Stimulated activated CD4-positive, alpha-beta T cell treated with anti-CD3 and anti-CD28 coated beads, Interleukin-15, amount 100 ng/mL, for 24 hours (primary cell): ENCODE results near the gene STRN3.
"Not testable (repeated sequence)": the region's sequence is repeated elsewhere in the genome, so short reads cannot be mapped to it uniquely, and the experiment has no call there.

Experiments used
- DNase-seq: peaks from one replicate; pipeline ENCODE4 v3.0.0-alpha.2; 2020

STRN3 gene, protein sequence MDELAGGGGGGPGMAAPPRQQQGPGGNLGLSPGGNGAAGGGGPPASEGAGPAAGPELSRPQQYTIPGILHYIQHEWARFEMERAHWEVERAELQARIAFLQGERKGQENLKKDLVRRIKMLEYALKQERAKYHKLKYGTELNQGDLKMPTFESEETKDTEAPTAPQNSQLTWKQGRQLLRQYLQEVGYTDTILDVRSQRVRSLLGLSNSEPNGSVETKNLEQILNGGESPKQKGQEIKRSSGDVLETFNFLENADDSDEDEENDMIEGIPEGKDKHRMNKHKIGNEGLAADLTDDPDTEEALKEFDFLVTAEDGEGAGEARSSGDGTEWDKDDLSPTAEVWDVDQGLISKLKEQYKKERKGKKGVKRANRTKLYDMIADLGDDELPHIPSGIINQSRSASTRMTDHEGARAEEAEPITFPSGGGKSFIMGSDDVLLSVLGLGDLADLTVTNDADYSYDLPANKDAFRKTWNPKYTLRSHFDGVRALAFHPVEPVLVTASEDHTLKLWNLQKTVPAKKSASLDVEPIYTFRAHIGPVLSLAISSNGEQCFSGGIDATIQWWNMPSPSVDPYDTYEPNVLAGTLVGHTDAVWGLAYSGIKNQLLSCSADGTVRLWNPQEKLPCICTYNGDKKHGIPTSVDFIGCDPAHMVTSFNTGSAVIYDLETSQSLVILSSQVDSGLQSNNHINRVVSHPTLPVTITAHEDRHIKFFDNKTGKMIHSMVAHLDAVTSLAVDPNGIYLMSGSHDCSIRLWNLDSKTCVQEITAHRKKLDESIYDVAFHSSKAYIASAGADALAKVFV

DNA sequence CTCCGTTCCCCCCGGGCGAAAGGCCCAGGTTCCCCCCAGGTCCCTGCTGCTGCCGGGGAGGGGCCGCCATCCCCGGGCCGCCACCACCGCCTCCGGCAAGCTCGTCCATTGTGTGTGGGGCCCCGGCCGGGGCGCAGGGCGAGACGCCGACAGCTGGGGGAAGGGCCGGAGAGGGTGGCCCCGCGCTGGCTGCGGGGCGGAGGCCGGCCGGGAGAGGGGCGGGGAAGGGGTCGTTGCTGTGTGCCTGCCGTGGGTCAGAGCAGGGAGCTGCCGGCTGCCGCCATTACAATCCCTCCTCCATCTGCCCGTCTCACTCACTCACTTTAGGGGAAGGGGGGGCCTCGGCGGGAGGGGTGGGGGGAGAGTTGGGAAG lies at the start of gene STRN3:
Gene STRN3, minus strand, starts transcription at position 303 of the 373 bp plus-strand sequence. Its CDS starts 194 bp downstream, at position 109.
- no peak for DNase-seq

DNA sequence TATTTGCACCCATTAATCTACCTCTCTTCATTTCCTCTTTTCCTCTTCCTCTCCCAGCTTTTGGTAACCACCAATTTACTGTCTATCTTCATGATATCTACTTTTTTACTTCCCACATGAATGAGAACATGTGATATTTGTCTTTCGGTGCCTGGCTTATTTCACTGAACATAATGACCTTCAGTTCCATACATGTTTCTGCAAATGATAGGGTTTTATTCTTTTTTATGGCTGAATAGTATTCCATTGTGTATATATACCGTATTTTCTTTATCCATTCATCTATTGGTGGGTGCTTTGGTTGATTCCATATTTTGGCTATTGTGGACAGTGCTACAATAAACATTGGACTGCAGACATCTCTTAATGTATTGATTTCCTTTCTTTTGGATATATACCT lies 49.0 kb upstream of the STRN3 start:
- DNase-seq, result no peak

DNA sequence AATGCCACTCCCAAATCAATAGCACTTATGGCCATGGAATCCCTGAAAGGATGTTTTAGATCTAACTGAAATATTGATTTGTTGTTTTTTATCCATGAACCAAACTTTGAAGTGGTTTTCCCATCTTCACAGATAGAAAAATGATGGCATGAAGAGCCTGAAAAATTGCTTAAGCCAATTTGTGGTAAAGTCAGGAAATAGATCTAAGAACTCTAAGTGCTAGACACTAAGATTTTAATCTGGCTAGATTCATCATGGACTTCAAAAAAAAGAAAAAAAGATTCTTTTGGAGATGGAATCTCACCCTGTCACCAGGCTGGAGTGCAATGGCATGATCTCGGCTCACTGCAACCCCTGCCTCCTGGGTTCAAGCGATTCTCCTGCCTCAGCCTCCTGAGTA lies 45.0 kb upstream of the STRN3 start:
- DNase-seq, result no peak

DNA sequence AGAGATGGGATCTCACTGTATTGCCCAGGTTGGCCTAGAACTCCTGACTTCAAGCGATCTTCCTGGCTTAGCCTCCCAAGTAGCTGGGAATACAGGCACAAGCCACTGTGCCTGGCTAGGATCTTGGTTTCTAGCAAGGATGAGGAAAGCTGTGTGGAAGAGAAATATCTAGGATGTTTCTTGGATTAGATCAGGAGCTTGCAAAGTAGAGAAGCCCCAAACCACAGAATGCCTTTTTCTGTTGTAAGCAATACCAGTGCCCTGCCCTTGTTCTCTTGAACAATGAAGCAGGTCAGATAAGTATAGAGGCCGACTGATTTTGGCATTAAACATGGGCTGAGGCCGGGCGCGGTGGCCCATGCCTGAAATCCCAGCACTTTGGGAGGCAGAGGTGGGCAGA lies 44.3 kb upstream of the STRN3 start:
- no peak for DNase-seq

DNA sequence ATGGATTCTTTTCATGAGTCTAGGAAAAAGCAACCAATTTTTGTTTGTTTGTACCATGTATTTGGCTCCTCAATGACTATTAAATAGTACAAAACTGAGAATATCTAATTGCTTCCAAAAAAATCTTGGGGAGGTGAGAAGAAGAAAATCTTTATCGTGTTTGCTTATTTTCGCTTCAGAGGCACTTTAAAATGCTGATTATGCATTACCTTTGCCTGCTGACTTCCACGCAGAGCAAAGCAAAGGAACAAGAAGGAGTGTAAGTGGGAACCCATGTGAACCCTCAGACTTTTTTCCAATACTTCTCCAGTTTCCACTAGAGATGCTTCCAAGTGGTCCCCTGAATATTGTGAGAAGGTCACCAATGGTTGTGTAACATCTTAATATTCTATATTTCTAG lies 43.2 kb upstream of the STRN3 start:
- DNase-seq, result no peak

DNA sequence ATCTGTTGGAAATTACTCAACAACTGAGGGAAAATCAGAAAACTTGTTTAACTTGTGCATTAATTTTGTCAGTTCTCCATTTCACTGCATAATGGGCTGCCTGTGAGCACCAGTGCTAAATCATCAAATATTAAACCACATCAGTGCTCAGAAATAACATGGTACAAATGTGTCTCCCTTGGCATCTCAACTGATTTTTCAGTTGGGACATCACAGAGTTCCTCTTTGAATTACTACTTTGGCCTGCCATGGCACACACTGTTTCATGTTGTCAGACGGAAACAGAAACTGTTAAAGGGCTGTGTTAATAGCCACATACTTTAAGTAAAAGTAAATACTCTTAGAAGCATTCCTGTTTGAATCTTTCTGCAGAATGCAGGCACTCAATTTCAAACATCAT lies 42.1 kb upstream of the STRN3 start:
- no peak for DNase-seq

DNA sequence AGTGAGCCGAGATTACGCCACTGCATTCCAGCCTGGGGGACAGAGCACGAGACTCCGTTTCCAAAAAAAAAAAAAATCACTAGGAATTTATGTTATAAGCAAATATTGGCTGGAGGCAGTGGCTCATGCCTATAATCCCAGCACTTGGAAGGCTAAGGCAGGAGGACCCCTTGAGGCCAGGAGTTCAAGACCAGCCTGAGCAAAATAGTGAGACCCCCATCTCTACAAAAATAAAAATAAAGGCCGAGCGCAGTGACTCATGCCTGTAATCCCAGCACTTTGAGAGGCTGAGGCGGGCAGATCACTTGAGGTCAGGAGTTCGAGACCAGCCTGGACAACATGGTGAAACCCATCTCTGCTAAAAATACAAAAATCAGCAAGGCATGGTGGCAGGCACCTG lies 36.7 kb upstream of the STRN3 start:
- DNase-seq, result not testable (repeated sequence)

DNA sequence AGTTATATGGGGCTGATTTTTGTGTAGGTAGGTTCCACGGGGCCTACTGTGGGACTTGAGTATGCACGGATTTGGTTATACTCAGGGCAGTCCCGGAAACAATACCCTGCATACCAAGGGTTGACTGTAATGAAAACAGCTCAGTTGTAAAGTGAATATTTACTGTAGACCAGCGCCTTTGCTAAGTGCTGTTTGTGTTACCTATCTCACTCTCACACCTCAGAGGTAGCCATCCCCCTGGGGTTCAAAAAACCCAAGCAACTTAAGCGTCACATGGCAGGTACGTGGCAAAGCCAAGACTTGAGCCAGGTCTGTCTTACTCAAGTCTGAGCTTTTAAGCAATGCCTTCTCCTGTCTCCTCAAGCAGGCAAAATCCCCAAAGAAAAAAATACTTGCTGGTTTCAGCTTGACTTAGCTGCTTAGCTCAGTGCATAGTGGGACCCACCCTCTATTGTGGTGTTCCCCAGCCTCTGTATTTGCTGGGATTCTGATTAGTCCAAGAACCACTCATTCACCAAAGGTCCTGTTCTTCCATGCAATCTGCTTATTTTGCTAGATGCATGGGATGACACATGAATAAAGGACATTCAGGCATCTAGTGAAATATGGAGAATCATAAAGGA lies 34.2 kb upstream of the STRN3 start:
- no peak for DNase-seq

DNA sequence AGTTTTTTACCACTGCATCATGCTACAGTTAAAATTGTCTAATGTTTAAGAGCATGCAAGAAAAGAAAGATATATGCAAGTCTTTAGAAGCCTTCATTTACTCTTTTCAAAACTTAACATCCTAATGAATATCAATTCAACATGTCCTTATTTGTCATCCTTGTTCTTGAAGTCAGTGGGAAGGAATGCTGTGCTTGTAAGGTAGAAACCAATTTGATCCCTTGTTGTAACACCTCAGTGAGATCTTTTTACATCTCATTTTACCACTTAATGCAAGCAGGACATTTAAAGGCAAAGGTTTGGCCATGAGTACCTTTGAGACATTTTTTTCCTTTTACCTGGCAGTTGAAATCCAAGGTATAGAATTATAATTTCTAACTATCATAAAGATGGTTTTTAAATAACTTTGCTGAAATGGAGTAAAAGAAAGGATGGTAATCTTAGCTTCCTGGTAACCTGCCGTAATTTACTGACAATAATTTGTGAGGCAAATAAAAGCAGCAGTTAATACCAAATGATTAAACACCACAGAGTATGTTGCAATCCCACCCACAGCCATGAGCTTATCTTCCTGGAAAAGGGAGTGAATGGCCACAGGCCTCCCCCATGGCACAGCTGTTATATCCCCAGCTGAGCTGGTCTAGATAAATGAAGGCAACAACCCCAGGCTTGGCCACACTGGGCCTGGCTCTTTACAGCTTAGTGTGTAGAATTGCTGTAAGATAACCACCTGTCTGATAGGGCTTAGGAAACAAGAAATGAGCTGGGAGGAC lies 33.2 kb upstream of the STRN3 start:
- DNase-seq, result no peak

DNA sequence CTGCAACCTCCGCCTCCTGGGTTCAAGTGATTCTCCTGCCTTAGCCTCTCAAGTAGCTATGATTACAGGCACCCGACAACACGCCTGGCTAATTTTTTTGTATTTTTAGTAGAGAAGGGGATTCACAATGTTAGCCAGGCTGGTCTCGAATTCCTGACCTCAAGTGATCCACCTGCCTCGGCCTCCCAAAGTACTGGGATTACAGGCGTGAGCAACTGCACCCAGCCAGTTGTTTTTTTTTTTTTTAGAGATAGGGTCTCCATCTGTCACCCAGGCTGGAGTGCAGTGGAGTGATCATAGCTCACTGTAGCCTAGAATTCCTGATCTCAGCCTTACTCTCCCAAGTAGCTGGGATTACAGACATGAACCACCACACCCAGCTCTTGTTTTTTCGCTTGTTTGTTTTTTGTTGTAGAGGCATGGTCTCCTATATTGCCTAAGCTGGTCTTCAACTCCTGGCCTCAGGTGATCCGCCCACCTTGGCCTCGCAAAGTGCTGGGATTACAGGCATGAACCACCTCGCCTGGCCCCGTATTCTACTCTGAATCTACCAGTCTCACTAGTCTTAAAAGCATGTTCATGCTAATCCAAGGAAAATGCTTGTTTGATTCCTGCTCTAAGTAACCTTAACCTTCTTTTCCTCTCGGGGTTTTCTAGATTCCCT lies 31.7 kb upstream of the STRN3 start:
- no peak for DNase-seq

DNA sequence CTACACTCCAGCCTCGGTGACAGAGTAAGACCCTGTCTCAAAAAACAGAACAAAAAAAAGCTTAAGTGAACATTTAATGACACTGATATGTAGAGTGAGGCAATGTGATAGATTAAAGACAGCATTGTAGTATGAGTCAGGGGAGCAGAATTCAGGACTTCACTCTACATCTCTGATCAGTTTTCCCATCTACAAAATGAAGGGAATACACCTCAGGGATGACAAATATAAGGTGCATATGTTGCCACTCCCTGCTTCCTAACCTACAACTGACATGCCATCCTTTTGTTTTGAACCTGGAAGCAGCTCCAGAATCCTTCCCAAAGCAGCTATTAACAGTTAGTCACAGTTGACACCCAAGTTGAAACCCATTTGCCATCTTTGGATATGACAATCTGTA lies 30.9 kb upstream of the STRN3 start:
- DNase-seq, result no peak

DNA sequence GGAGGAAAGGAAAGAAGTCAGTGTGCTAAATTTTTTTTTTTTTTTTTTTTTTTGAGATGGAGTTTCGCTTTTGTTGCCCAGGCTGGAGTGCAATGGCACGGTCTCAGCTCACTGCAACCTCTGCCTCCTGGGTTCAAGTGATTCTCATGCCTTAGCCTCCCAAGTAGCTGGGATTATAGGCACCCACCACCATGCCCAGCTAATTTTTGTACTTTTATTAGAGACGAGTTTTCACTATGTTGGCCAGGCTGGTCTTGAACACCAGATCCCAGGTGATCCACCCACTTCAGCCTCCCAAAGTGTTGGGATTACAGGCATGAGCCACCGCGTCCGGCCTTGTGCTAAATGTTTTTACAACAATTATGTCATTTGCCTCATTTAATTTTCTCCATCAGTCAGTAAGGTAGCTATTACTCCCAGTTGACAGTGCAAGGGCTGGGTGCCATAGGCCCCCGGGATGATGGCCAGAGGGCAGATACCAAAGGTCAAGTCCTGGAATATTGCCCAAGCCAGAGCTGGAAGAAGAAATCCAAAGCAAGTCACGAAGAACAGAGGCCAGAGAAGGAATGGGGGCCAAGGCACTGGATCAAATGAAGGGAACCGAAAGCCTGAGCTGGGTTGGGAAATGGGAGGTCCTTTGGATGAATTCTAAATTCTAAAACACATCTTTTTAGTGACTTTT lies 26.9 kb upstream of the STRN3 start:
- DNase-seq, result not testable (repeated sequence)

DNA sequence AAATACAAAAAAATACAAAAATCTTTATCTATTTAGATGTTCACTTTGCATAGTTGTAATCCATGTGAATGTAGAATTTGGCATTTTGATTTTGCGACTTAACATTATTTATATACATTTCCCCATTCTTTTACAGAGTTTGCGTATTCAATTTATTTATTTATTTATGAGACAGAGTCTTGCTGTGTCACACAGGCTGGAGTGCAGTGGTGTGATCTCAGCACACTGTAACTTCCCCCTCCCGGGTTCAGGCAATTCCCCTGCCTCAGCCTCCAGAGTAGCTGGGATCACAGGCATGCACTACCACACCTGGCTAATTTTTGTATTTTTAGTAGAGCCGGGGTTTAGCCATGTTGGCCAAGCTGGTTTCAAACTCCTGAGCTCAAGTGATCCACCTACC lies 25.3 kb upstream of the STRN3 start:
- no peak for DNase-seq

DNA sequence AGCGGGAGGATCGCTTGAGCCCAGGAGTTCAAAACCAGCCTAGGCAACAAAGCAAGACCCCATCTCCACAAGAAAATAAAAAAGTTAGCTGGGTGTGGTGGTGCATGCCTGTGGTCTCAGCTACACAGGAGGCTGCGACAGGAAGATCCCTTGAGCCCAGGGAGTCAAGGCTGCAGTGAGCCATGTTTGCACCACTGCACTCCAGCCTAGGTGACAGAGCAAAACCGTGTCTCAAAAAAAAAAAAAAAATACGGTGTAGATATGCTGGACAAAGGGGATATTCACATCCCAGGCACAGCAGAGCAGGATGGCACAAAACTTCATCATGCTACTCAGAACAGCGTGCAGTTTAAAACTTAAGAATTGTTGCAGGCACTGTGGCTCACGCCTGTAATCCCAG lies 24.8 kb upstream of the STRN3 start:
- no peak for DNase-seq

DNA sequence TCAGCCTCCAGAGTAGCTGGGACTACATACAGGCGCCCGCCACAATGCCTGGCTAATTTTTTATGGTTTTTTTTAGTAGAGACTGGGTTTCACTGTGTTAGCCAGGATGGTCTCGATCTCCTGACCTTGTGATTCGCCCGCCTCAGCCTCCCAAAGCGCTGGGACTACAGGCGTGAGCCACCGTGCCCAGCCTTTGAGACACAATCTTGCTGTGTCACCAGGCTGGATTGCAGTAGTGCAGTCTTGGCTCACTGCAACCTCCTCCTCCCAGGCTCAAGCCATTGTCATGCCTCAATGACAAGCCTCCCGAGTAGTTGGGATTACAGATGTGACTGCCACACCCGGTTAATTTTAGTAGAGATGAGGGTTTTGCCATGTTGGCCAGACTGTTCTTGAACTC lies 21.3 kb upstream of the STRN3 start:
- DNase-seq, result no peak

DNA sequence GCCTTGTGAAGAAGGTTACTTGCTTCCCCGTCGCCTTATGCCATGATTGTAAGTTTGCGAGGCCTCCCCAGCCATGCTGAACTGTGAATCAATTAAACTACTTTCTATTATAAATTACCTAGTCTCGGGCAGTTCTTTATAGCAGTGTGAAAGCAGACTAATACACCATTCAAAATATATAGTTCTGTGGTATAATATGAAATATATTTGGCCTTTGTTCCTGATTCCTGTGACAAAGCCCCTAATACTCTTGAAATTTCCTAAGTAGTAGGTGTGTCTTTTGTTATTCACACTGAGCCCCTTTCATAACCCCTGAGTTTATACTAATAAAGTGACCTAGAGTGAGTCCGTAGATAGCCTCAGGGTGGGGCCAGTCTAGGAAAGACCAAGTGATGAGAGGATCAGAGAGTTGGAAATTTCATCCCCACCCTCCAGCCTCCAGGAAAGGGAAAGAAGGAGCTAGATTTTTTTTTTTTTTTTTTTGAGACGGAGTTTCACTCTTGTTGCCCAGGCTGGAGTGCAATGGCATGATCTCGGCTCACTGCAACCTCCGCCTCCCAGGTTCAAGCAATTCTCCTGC lies 19.4 kb upstream of the STRN3 start:
- no peak for DNase-seq

DNA sequence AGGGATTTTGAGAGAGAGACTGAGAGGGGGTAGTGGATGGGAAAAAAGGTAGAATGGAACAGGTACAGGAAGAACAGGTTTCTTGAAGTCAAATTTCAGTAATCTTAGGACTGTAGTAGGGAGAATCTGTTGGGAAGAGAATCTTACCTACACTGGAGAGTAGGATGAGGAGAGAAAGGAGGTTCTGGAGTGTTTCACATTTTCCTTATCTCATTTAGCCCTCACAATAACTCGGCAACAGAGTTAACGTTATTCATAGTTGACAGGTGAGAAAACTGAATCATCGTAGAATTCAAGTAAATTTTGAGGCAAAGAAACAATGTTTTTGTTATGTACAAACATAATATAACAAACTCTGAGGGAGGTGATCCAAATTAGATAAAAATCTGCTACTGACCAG lies 17.2 kb upstream of the STRN3 start:
- DNase-seq, result no peak

DNA sequence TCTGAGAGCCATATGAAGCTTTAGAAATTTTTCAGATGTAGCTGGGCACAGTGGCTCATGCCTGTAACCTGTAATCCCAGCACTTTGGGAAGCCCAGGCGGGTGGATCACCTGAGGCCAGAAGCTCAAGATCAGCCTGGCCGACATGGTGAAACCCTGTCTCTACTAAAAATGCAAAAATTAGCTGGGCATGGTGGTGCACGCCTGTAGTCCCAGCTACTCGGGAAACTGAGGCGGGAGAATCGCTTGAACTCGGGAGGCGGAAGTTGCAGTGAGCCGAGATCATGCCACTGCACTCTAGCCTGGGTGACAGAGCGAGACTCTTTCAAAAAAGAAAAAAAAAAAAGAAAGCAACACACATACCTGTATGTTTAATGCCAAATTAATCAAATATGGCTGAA lies 16.7 kb upstream of the STRN3 start:
- DNase-seq, result not testable (repeated sequence)

DNA sequence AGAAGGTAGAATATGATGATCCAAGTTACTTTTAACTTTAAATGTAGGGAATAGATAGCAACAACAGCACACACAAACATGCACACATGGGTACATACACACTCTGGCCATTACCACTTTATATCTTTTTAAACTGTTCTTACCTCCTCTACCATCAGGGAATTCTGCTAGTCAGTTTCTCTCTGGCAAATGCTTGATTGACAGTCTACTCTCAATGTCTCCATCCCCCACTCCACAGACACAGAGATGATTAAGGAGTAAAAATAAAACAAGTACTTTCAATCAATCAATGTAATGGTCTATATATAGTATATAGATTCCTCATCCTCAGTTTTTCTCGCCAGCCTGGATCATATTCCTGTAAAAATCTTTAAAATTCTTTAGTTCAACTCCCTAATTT lies 16.1 kb upstream of the STRN3 start:
- DNase-seq, result no peak

DNA sequence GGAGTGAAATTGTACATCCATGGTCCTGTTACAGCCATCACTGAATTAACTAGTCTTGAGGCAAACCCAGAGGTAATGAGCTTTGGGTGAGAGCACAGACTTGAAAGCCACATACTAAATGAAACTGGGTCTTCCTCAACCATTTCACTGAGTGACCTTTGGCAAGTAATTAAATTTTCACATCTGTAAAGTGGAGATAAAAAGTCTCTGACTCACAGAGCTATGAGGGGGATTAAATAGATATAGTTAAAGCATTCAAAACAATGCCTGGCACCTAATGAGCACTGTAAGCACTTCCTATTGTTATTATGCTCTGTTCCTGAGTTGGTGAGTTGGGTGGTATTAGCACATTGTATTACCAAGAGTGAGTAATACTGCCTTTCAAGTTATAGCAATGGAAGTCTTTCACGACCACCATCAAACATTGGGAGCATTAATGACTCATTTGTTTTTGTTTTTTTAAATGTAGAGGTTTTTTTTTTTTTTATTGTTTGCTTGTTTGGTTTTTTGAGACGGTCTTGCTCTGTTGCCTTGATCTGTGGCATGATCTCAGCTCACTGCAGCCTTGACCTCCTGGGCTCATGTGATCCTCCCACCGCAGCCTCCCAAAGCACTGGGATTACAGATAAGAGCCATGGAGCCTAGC lies 12.5 kb upstream of the STRN3 start:
- DNase-seq, result no peak

DNA sequence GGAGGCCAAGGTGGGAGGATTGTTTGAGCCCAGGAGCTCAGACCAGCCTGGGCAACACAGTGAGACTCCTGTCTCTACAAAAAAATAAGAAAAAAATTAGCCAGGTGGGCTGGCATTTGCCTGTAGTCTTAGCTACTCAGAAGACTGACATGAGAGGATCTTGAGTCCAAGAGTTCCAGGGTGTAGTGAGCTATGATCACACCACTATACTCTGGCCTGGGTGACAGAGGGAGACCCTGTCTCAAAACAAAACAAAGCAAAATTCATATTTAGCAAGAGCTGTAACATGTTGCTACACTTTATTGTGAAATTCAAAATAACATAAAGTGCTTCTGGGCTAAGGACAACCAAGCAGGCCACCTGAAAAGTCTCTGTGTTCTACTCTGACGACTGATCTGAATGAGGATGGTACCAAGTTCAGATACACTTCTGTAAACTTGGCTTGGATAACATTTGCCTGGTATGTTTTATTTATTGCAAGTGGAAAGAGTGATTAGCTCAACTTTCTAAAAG lies 11.6 kb upstream of the STRN3 start:
- DNase-seq, result no peak
